ENCODE data around the gene NPIPB2. TPM values are rescaled to one million over a fixed set of nuclear protein-coding genes. Genes with fewer than 3 reads are reported as not detected.
"Not testable (repeated sequence)": the region's sequence is repeated elsewhere in the genome, so short reads cannot be mapped to it uniquely, and the experiment has no call there.

The NPIPB2 gene
- total RNA-seq, 6 experiments from 2014 or later = 2.1 to 10.2 (median 4.2) TPM

GRCh38 chr16:11949527-11949926, 7.7 kb upstream of the NPIPB2 start:
- H3K36me3 ChIP-seq = no peaks in the 10 kb centered on the region
- WGBS (ENCODE audit: insufficient coverage, low coverage, low lambda C conversion rate, missing lambda C conversion rate) = 18% methylated on average over 4 of the region's 4 CpGs
- H3K27me3 ChIP-seq = no peaks in the 10 kb centered on the region
- intact Hi-C loops (cut with DNase I) = no loop called here
- H3K4me3 ChIP-seq = no peak overlapping the region
- peak; percentile 75 to 94 (median 92) for ATAC-seq
- TF ChIP-seq CTCF (IDR thresholded peaks at IDR 0.05) (peak; percentile 40 to 57 (median 48)), POLR2A (IDR thresholded peaks at IDR 0.05) (no peak)
- H3K27ac ChIP-seq = no peak overlapping the region
- H3K9me3 ChIP-seq = no peaks in the 10 kb centered on the region
- no peaks in the 10 kb centered on the region for H3K4me1 ChIP-seq
- no peak for DNase-seq

- no peaks in the 10 kb centered on the region for H3K4me1 ChIP-seq
- intact Hi-C loops (cut with DNase I) = no loop called here
- TF ChIP-seq CTCF (IDR thresholded peaks at IDR 0.05) (no peak), POLR2A (IDR thresholded peaks at IDR 0.05) (no peak)
- ATAC-seq (no peak), DNase-seq (no peak)
- H3K27me3 ChIP-seq = no peaks in the 10 kb centered on the region
- H3K27ac ChIP-seq = no peak overlapping the region
- no peaks in the 10 kb centered on the region for H3K9me3 ChIP-seq
- H3K4me3 ChIP-seq = no peak overlapping the region
- no peaks in the 10 kb centered on the region for H3K36me3 ChIP-seq
- 94% methylated on average over 4 of the region's 5 CpGs for WGBS (ENCODE audit: insufficient coverage, low coverage, low lambda C conversion rate, missing lambda C conversion rate)
These were observed 7.0 kb upstream of the NPIPB2 start for GRCh38 chr16:11948819-11949218.

- DNase-seq (no peak), ATAC-seq (no peak)
- Histone ChIP-seq H3K4me3 (no peak overlapping the region), H3K4me1 (no peaks in the 10 kb centered on the region), H3K27me3 (no peaks in the 10 kb centered on the region), H3K27ac (no peak overlapping the region), H3K36me3 (no peaks in the 10 kb centered on the region), H3K9me3 (no peaks in the 10 kb centered on the region)
- intact Hi-C loops (cut with DNase I) = no loop called here
- 69% methylated on average over 3 of the region's 3 CpGs for WGBS (ENCODE audit: insufficient coverage, low coverage, low lambda C conversion rate, missing lambda C conversion rate)
- TF ChIP-seq POLR2A (IDR thresholded peaks at IDR 0.05) = no peak
- TF ChIP-seq CTCF (IDR thresholded peaks at IDR 0.05) = no peak
These were observed 4.6 kb upstream of the NPIPB2 start for GRCh38 chr16:11946433-11946832.

- H3K27me3 ChIP-seq; ATAC-seq; H3K9me3 ChIP-seq; intact Hi-C loops (cut with DNase I); H3K4me3 ChIP-seq; H3K27ac ChIP-seq; H3K4me1 ChIP-seq; H3K36me3 ChIP-seq; DNase-seq: not testable (repeated sequence)
- 82% methylated on average over 11 of the region's 13 CpGs for WGBS (ENCODE audit: insufficient coverage, low coverage, low lambda C conversion rate, missing lambda C conversion rate)
These were observed 14.5 kb downstream of the NPIPB2 start for GRCh38 chr16:11927350-11927749.

- H3K27ac ChIP-seq; H3K36me3 ChIP-seq; DNase-seq; H3K4me1 ChIP-seq; intact Hi-C loops (cut with DNase I); ATAC-seq; H3K9me3 ChIP-seq; H3K4me3 ChIP-seq; H3K27me3 ChIP-seq: not testable (repeated sequence)
- 64% methylated on average over 8 of the region's 10 CpGs for WGBS (ENCODE audit: insufficient coverage, low coverage, low lambda C conversion rate, missing lambda C conversion rate)
These were observed 17.8 kb downstream of the NPIPB2 start for GRCh38 chr16:11924046-11924445.

All from right lobe of liver (tissue), 6 donors.